ENCODE measurements around the gene ACOXL. TPM values are rescaled to one million over a fixed set of nuclear protein-coding genes. Genes with fewer than 3 reads are reported as not detected.

Gene ACOXL
- total and polyA plus RNA-seq, 2 of the 8 experiments (the other 6 are each of a cell fraction or from before 2014, with no cell fraction given) = 11.4 to 20.6 TPM

DNA sequence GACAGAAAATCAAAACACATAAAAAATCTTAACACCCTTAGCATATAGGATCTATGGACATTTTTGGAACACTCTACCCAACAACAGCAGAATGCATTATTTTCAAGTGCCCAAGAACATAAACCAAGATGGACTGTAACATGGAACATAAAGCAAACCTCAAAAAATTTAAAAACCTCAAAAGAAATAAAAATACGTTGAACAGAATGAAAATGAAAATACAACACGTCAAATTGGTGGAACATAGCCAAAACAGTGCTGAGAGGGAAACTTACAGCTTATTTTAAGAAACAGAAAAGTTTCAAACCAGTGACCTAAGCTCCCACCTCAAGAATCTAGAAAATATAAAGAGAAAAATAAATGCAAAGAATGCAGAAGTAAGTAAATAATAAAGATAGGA lies 330.0 kb downstream of the ACOXL start (continued):
- no peak for TF ChIP-seq CBX8 (IDR thresholded peaks at IDR 0.05; ENCODE audit: borderline replicate concordance, low read depth, low read length)
- no peak for TF ChIP-seq SP2 (IDR thresholded peaks at IDR 0.05; ENCODE audit: low read length)
